Measurements from ENCODE around the gene NBPF3.

Gene NBPF3

DNA sequence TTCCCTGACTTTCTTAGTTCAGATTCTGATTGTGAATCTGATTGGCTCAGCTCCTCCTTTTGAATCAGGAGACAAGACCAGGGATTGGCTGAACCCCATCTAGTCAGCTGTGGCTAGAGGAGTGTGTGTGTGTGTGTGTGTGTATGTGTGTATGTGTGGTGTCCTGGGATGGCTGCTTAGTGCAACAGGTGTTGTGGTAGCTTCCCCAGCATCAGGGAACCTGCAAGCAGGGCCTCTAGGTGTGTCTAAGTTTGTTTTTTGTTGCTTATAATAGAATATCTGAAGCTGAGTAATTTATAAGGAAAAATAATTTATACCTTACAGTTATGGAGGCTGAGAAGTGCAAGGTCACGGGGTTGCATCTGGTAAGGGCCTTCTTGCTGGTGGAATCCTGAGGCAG, 56.1 kb downstream of the NBPF3 start:
- no peak overlapping the region for H3K27ac Mint-ChIP-seq
- H3K27me3 Mint-ChIP-seq (ENCODE audit: low read depth) = peaks cover 21% of the 10 kb centered on the region
- H3K4me1 Mint-ChIP-seq = peaks cover 5% of the 10 kb centered on the region
- H3K36me3 Mint-ChIP-seq (ENCODE audit: low read depth) = no peaks in the 10 kb centered on the region
- no peaks in the 10 kb centered on the region for H3K9me3 Mint-ChIP-seq
- no peak overlapping the region for H3K4me3 Mint-ChIP-seq
- TF ChIP-seq, protein P1, sequence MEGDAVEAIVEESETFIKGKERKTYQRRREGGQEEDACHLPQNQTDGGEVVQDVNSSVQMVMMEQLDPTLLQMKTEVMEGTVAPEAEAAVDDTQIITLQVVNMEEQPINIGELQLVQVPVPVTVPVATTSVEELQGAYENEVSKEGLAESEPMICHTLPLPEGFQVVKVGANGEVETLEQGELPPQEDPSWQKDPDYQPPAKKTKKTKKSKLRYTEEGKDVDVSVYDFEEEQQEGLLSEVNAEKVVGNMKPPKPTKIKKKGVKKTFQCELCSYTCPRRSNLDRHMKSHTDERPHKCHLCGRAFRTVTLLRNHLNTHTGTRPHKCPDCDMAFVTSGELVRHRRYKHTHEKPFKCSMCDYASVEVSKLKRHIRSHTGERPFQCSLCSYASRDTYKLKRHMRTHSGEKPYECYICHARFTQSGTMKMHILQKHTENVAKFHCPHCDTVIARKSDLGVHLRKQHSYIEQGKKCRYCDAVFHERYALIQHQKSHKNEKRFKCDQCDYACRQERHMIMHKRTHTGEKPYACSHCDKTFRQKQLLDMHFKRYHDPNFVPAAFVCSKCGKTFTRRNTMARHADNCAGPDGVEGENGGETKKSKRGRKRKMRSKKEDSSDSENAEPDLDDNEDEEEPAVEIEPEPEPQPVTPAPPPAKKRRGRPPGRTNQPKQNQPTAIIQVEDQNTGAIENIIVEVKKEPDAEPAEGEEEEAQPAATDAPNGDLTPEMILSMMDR (IDR thresholded peaks at IDR 0.05; ENCODE audit: unreplicated experiment in 3 of 3) = no peak

DNA sequence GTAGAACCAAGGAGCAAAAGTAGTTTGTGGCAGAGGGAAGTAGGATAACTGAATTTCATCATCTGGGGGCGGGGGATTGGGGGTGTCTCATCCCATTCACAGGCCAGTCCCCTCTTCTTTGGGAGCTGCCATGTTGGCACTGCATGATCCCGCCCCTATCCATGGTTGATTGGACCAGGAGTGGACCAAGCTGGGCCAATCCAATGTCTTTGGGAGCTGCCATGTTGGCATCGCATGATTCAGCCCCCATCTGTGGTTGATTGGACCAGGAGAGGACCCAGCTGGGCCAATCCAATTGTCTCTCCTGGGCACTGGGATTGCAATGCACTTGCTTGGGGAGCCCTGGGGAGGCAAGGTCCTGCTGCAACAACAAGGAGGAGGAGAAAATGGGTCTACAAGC, 56.9 kb downstream of the NBPF3 start:
- Mint-ChIP-seq H3K9me3 (no peaks in the 10 kb centered on the region), H3K27ac (no peak overlapping the region), H3K4me1 (peaks cover 5% of the 10 kb centered on the region), H3K4me3 (no peak overlapping the region), H3K27me3 (ENCODE audit: low read depth) (peaks cover 21% of the 10 kb centered on the region), H3K36me3 (ENCODE audit: low read depth) (no peaks in the 10 kb centered on the region)
- TF ChIP-seq, protein P1 (IDR thresholded peaks at IDR 0.05; ENCODE audit: unreplicated experiment in 3 of 3) = no peak

DNA sequence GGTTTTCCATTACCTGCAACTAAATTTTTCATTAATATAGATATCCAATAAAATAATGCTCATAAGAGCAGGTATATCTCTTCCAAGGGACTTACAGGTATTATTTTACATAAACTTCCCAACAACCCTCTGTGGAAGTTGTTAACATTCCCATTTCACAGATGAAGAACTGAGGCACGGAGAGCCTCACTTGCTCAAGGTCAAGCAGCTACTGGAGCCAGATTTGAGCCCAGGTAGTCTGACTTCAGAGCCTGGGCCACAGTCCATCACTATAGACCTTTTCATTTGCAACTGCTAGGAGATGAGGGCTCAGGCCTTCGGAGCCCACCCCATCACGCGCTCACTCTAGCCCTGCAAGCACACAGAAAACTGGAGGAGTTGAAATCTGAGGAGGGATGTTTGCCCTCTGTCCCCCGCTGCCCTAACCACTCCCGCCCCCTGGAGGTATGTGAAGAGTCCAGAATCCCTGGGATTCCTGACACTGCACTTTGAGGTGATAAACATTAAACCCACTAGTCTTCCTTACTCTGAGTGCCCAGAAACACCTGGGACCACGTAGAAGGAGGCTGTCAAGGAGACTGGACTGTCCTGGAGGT, 57.6 kb downstream of the NBPF3 start:
- TF ChIP-seq, protein P1 (IDR thresholded peaks at IDR 0.05; ENCODE audit: unreplicated experiment in 3 of 3) = no peak
- Mint-ChIP-seq H3K4me1 (peaks cover 5% of the 10 kb centered on the region), H3K36me3 (ENCODE audit: low read depth) (no peaks in the 10 kb centered on the region), H3K27me3 (ENCODE audit: low read depth) (peaks cover 15% of the 10 kb centered on the region), H3K9me3 (no peaks in the 10 kb centered on the region), H3K4me3 (no peak overlapping the region), H3K27ac (peak overlapping the region in 1 of 3 experiments; percentile 20)

DNA sequence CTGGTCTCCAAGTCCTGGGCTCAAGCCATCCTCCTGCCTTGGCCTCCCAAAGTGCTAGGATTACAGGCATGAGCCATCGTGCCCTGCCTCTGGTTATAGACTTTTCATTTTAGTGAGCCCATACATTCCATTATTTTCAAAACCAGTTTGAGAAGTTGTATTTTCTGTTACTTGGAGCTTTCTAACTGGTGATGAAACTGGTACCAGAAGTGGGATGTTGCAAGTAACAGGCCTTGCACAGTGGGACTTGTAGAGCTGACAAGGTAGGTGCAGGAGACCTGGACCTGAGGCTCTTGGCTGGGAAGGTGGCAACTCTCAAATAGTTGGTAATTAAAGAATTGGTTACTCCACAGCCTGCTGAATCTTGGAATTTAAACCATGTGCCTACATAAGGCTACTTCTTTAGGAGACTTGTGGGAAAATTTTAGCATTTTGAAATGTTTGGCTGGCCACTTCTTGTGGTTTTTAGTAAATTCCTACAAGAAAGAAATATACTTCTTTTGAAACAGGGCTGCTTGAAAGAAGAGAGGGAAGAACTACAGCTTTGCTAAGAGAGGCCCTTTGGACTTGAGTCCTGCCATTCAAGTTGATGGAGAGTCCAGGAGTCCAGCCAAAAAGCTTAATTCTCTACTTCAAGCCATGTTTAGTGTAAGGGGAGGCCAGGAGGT, 59.5 kb downstream of the NBPF3 start:
- no peak overlapping the region for H3K27ac Mint-ChIP-seq
- peaks cover 10% of the 10 kb centered on the region for H3K4me1 Mint-ChIP-seq
- peaks cover 2% of the 10 kb centered on the region for H3K9me3 Mint-ChIP-seq
- TF ChIP-seq, protein P1 (IDR thresholded peaks at IDR 0.05; ENCODE audit: unreplicated experiment in 3 of 3) = no peak
- H3K27me3 Mint-ChIP-seq (ENCODE audit: low read depth) = peaks cover 16% of the 10 kb centered on the region
- no peak overlapping the region for H3K4me3 Mint-ChIP-seq
- H3K36me3 Mint-ChIP-seq (ENCODE audit: low read depth) = no peaks in the 10 kb centered on the region

DNA sequence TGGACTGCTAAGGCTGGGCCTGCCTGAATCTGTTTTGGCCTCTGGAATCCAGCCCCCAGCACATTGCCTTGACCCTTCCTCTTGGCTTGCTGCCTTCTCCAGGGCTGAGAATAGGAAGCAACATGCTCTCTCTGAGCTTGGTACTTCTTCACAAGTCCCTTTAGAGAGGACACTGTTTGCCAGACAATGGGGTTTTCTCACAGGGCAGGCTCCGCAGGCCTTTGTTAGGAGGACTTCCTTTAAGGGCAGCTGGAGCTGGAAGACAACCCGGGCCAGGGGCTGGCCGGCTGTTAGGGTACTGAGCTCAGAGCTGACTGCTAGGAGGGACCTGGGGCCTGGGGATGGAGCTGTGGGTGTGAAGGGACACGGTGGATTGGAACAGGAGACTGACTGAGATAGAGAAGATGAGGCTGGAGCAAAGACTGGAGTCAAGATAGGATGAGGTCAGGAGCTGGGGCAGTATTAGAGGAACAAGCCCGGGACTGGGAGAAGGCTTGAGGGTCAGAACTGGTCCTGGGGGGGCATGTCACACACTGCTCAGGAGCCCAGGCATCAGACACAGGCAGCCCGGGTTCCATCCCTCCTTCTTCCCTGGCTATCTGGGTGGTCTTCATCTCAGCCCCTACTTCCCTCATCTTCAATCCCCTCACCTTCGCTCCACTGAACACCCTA, 63.9 kb downstream of the NBPF3 start:
- TF ChIP-seq, protein P1 (IDR thresholded peaks at IDR 0.05; ENCODE audit: unreplicated experiment in 3 of 3) = no peak
- Mint-ChIP-seq H3K27me3 (ENCODE audit: low read depth) (peaks cover 42% of the 10 kb centered on the region), H3K27ac (no peak overlapping the region), H3K4me1 (peaks cover 16% of the 10 kb centered on the region), H3K4me3 (no peak overlapping the region), H3K36me3 (ENCODE audit: low read depth) (no peaks in the 10 kb centered on the region), H3K9me3 (peaks cover 2% of the 10 kb centered on the region)

Measured in nephron (organoid).